Lower leg skin (tissue), 4 donors: Measurements from ENCODE around the gene CDKN2C. TPM values are rescaled to one million over a fixed set of nuclear protein-coding genes. Genes with fewer than 3 reads are reported as not detected.

Experiments used
- DNase-seq, 2 donors: peaks; one replicate each; pipeline ENCODE4 v3.0.0-alpha.2; 2019; ENCODE audit warnings: low spot score in 2 of 2
- H3K4me3 ChIP-seq: fragments of 200-600 bp; sonication (generic); 2 replicates; pipeline ENCODE4 v1.5.1; 2017; ENCODE audit warnings: mild to moderate bottlenecking, low read depth; ENCODE audit not compliant: poor library complexity, severe bottlenecking
- POLR2A ChIP-seq, 2 donors: fragments of 450-650 bp; IDR thresholded peaks; one replicate each; pipeline ENCODE4 v1.6.1; 2016 to 2017; ENCODE audit warnings: antibody characterized with exemption in 2 of 2, mild to moderate bottlenecking in 1 of 2, moderate library complexity in 1 of 2
- WGBS, 2 donors: methylation state at CpG; one replicate each; pipeline ENCODE4 v1.1.5; 2018; 5-methylcytosine and 5-hydroxymethylcytosine counted together
- intact Hi-C: fragments of 100-400 bp; cut with DNase I; formaldehyde crosslinking; loops from one replicate; pipeline ENCODE4 v1.15.0; 2023; ENCODE audit warnings: low total_unique reads
- total RNA-seq, 4 donors: library from RNA; depleted of rRNA; stranded (reverse); fragments of >200 nt; gene quantifications; one replicate each; pipeline ENCODE4 v1.1.0, GENCODE V29; 2016
- TF ChIP-seq, protein P1 (sequence below), 3 donors: fragments of 450-650 bp; IDR thresholded peaks; one replicate each; pipeline ENCODE4 v1.5.1; 2016; ENCODE audit warnings: antibody characterized with exemption in 3 of 3, mild to moderate bottlenecking in 3 of 3, moderate library complexity in 2 of 3

Gene CDKN2C
- total RNA-seq, 4 donors from 2014 or later, result 10.1 to 20.0 (median 16.2) TPM

DNA sequence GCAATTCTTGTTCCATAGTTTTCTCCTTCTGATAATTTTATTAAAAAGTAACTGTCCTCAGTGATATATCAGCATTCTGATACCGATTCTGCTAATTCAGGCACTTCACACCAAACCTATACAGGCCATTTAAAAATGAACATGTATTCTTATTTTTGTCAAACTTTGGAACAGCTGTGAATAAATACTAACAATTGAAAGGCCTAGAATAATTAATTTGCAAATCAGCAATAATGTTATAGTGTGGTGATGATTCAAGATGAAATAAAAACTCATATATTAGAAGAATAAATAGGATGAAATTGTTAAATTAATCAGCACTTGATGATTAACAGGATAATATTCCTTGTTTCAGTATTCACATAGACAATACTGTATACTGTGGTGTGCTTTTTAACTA is 9.9 kb downstream of the CDKN2C start:
- TF ChIP-seq, protein P1, sequence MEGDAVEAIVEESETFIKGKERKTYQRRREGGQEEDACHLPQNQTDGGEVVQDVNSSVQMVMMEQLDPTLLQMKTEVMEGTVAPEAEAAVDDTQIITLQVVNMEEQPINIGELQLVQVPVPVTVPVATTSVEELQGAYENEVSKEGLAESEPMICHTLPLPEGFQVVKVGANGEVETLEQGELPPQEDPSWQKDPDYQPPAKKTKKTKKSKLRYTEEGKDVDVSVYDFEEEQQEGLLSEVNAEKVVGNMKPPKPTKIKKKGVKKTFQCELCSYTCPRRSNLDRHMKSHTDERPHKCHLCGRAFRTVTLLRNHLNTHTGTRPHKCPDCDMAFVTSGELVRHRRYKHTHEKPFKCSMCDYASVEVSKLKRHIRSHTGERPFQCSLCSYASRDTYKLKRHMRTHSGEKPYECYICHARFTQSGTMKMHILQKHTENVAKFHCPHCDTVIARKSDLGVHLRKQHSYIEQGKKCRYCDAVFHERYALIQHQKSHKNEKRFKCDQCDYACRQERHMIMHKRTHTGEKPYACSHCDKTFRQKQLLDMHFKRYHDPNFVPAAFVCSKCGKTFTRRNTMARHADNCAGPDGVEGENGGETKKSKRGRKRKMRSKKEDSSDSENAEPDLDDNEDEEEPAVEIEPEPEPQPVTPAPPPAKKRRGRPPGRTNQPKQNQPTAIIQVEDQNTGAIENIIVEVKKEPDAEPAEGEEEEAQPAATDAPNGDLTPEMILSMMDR (IDR thresholded peaks at IDR 0.05), result no peak
- TF ChIP-seq POLR2A (IDR thresholded peaks at IDR 0.05), result no peak
- no peak overlapping the region for H3K4me3 ChIP-seq
- intact Hi-C loops, result loop anchor here (5.0 kb wide), 1 partner anchor 582 kb away; no protein-coding TSS in a partner anchor
- 64 to 75% methylated on average over 1 of the region's 1 CpG for WGBS, 2 donors
- no peak for DNase-seq

DNA sequence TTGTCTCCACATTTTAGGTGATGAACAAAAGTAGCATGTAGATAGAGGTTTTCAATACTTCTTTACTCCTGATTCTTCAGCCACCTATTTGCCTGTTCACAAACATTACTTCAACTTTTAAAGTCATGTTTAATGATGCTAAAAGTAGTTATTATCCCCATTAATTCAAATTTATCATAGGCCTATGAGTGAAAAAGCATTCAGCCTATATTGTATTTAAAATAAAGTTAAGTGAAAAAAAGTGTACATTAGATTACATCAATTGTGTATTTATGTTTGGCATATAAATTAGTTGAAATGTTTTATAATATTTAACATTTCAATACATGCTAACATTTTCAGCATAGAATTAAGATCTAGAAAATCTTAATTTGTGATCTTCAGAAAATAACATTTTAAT is 10.5 kb downstream of the CDKN2C start:
- no peak for TF ChIP-seq POLR2A (IDR thresholded peaks at IDR 0.05)
- DNase-seq, result no peak
- H3K4me3 ChIP-seq, result no peak overlapping the region
- intact Hi-C loops, result loop anchor here (5.0 kb wide), 1 partner anchor 582 kb away; no protein-coding TSS in a partner anchor

DNA sequence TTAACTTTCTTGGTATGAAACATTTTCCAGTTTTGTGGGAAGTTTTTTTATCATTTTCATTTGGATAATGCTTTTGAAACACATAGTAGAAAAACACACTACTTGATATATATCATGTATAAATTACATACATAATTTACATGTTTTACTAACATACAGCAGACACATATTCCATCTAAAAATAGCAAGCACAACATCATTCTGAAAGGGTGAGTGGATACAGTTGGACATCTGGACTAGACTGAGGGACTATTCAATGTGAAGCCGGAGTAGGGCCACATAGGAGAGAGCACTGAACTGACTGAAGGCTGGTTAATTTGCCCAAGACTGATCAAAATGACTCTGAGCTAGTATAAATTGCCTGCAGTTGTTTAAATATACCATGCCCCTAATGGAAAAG is 11.7 kb downstream of the CDKN2C start:
- TF ChIP-seq POLR2A (IDR thresholded peaks at IDR 0.05), result no peak
- TF ChIP-seq, protein P1 (IDR thresholded peaks at IDR 0.05), result no peak
- intact Hi-C loops, result loop anchor here (5.0 kb wide), 1 partner anchor 581 kb away; no protein-coding TSS in a partner anchor
- H3K4me3 ChIP-seq, result no peak overlapping the region
- no peak for DNase-seq
- WGBS, 2 donors, result 69 to 92% methylated on average over 1 of the region's 1 CpG

DNA sequence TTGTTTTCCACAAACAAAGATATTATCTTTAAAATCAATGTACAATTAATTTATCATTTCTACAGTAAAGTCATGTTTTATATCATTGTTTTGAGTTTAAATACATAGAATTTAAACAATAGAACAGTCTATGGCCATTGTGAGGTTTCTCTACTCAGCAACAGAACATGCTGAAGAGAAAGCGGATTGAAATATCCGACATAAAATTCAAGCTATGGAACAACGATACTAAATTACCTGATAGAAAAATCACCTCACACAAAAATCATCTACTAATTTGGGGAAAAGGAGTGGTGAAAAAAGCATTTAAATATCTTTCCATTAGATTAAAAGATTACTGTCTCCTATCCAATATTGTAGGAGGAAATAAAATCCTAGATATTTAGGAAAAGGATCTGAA is 12.6 kb downstream of the CDKN2C start:
- TF ChIP-seq, protein P1 (IDR thresholded peaks at IDR 0.05), result no peak
- no peak for TF ChIP-seq POLR2A (IDR thresholded peaks at IDR 0.05)
- 90 to 92% methylated on average over 3 of the region's 3 CpGs for WGBS, 2 donors
- intact Hi-C loops, result loop anchor here (5.0 kb wide), 1 partner anchor 580 kb away; no protein-coding TSS in a partner anchor
- DNase-seq, result no peak
- H3K4me3 ChIP-seq, result no peak overlapping the region

DNA sequence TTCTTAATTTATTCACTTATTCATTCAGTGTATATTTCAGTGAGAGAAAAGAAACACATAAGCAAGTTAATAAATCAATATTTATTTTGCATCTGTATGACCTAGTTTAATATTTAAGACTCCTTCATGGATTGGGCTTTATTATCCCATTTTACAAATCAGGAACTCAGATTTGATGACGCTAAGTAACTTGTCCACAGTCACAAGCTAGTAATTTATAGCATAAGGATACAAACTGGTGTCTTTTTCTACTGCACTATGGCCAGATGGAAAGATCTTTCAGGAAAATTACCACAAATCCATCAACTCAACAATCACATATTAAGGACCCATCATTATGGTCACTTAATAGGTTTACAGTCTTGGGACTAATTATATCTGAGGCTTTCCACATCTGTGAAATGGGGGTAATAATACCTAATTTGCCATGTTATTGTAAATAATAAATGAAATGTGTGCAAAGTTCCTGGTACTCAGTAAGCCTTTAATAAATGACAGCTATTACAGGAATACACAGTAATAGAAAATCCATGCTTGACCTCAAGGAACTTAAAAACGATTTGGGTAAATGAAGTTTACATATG is 13.3 kb downstream of the CDKN2C start:
- no peak for TF ChIP-seq POLR2A (IDR thresholded peaks at IDR 0.05)
- TF ChIP-seq, protein P1 (IDR thresholded peaks at IDR 0.05), result no peak
- H3K4me3 ChIP-seq, result no peak overlapping the region
- 48 to 60% methylated on average over 2 of the region's 2 CpGs for whole genome bisulfite sequencing, 2 donors
- intact Hi-C loops, result loop anchor here (5.0 kb wide), 1 partner anchor 579 kb away; no protein-coding TSS in a partner anchor
- no peak for DNase-seq

DNA sequence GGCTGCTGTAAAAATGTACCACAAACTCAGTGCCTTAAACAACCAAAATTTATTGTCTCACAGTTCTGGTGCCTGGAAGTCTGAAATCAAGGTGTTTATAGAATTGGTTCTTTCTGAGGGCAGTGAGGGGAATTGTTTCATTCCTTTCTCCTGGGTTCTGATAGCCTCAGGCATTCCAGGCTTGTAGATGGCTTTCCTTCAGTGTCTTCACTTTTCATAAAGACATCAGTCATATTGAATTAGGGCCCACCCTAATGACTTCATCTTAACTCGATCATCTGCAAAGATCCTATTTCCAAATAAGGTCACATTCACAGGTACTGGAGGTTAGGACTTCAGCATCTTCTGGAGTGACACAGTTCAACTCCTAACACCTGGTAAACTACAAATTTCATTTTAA is 15.0 kb downstream of the CDKN2C start:
- no peak overlapping the region for H3K4me3 ChIP-seq
- intact Hi-C loops, result no loop called here
- 14 to 19% methylated on average over 1 of the region's 1 CpG for WGBS, 2 donors
- no peak for DNase-seq
- TF ChIP-seq, protein P1 (IDR thresholded peaks at IDR 0.05), result no peak
- no peak for TF ChIP-seq POLR2A (IDR thresholded peaks at IDR 0.05)
